Measurements from ENCODE around the gene BMPR1A.

DNA sequence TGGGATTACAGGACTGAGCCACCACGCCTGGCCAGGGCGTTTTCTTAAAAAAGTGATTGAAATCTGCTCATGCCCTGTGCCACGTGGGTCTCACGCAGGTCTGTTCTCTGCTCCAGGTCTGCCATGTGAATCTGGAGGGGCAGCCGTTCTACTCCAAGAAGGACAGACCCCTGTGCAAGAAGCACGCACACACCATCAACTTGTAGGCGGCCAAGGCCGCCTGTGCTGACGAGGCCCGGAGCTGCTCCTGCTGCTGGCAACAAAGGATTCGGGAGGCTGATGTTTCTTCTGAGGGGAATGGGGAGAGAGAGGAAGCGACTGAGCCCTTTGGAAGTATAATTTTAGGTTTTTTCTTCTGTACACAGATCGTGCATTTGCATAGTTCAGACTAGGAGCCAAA, 23.6 kb upstream of the BMPR1A start:
- TF ChIP-seq, protein P1, sequence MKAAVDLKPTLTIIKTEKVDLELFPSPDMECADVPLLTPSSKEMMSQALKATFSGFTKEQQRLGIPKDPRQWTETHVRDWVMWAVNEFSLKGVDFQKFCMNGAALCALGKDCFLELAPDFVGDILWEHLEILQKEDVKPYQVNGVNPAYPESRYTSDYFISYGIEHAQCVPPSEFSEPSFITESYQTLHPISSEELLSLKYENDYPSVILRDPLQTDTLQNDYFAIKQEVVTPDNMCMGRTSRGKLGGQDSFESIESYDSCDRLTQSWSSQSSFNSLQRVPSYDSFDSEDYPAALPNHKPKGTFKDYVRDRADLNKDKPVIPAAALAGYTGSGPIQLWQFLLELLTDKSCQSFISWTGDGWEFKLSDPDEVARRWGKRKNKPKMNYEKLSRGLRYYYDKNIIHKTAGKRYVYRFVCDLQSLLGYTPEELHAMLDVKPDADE (IDR thresholded peaks at IDR 0.05): no peak
- no peak for TF ChIP-seq EZH2 (IDR thresholded peaks at IDR 0.05; ENCODE audit: low read depth, unreplicated experiment)
